HG02852 (cell line): ENCODE measurements around the gene OR10A6.

ENCODE experiments used
- ATAC-seq: cut with Tn5 transposase; IDR thresholded peaks from one replicate; pipeline ENCODE4 v1.9.1; 2021; ENCODE audit warnings: mild to moderate bottlenecking, moderate library complexity; ENCODE audit not compliant: unreplicated experiment

Gene OR10A6

DNA sequence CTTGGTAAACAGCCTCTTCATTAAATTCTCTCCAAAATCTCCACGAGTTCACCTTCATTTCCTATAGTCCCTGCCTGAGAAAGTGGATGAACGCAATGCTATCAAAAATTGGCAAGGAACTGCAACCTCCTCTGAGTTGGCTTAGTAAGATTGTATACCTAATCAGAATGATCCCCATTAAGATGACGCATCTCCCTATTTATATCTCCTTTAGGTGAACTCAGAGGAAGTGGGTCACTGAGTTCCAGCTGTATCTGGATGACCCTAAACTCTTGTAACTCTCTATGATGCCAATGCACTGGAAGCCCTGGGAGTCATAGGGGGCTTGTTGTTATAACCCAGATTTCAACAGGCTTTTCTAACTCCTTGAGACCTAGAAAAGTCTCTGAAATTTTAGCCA lies 48.2 kb downstream of the OR10A6 start:
- no peak for ATAC-seq
